Bronchial epithelial cell (primary cell): ENCODE data around the gene GRIK4. TPM values are rescaled to one million over a fixed set of nuclear protein-coding genes. Genes with fewer than 3 reads are reported as not detected.
A peak's percentile ranks its signal among the peaks of the same experiment; 100 is the strongest.

ENCODE experiments used
- DNase-seq: peaks from one replicate; pipeline ENCODE4 v3.0.0-alpha.2; 2010; ENCODE audit warnings: low read depth
- FAIRE-seq: peaks from 2 replicates; lab custom pipeline; 2011; peaks lifted over from hg19 to GRCh38; lab: Jason Lieb, UNC
- H3K27me3 ChIP-seq: 2 replicates; pipeline ENCODE4 v1.5.1; 2011; ENCODE audit warnings: low read length; ENCODE audit not compliant: control insufficient read depth, insufficient read depth
- H3K36me3 ChIP-seq: 2 replicates; pipeline ENCODE4 v1.5.1; 2011; ENCODE audit warnings: low read length; ENCODE audit not compliant: control insufficient read depth, insufficient read depth
- H3K4me3 ChIP-seq: 2 replicates; pipeline ENCODE4 v1.5.1; 2011; ENCODE audit warnings: mild to moderate bottlenecking, low read depth, low read length, control low read depth
- total RNA-seq: library from RNA; depleted of rRNA; stranded (reverse); fragments of >200 nt; gene quantifications from 2 replicates; pipeline ENCODE4 v1.2.1, GENCODE V29; 2014
- TF ChIP-seq, protein P1 (sequence below): IDR thresholded peaks from 2 replicates; pipeline ENCODE4 v1.5.1; 2011; ENCODE audit warnings: mild to moderate bottlenecking, moderate library complexity, low read length, control low read depth, inconsistent platforms; ENCODE audit not compliant: insufficient read depth, severe bottlenecking

The GRIK4 gene
- total RNA-seq, 1 donor from 2014 or later, result not detected

DNA sequence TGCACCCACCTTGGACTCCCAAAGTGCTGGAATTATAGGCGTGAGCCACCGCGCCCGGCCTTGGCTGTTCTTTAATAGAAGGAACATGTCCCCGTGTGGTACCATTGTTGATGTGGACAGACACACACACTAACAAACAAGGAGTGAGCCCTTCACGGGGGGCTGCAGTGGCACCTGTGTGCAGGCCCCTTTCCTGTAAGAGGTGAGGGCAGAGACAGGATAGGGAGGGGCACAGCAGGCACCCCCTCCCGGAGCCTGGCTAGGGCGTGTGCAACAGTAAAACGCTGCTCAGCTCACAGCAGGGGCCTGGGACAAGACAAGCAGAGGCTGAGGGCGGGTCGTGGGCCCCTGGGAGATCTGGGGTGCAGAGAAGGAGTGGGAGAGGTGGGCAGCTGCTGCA is 37.8 kb downstream of the GRIK4 start:
- no peaks in the 10 kb centered on the region for H3K36me3 ChIP-seq
- no peaks in the 10 kb centered on the region for H3K27me3 ChIP-seq
- TF ChIP-seq, protein P1, sequence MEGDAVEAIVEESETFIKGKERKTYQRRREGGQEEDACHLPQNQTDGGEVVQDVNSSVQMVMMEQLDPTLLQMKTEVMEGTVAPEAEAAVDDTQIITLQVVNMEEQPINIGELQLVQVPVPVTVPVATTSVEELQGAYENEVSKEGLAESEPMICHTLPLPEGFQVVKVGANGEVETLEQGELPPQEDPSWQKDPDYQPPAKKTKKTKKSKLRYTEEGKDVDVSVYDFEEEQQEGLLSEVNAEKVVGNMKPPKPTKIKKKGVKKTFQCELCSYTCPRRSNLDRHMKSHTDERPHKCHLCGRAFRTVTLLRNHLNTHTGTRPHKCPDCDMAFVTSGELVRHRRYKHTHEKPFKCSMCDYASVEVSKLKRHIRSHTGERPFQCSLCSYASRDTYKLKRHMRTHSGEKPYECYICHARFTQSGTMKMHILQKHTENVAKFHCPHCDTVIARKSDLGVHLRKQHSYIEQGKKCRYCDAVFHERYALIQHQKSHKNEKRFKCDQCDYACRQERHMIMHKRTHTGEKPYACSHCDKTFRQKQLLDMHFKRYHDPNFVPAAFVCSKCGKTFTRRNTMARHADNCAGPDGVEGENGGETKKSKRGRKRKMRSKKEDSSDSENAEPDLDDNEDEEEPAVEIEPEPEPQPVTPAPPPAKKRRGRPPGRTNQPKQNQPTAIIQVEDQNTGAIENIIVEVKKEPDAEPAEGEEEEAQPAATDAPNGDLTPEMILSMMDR, result no peak
- DNase-seq (no peak), FAIRE-seq (no peak)
- H3K4me3 ChIP-seq, result no peak overlapping the region

DNA sequence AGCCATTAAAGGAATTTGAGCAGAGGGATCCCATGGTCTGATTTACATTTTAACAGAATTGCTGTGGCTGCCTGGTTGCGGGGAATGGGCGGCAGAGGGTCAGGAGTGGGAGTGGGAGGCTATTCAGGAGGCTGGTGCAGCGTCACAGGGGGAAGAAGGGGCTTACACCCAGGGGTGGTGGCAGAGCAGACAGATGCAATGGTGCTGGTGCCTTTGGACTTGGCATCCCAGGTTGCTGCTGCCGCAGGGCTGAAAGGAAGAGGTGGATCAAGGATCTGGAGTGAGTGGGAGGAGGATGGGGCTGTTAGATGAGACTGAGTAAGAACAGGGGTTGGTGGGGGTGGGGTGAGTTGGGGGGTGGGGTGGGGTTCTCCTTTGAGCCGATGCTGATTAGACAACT is 38.5 kb downstream of the GRIK4 start:
- FAIRE-seq (no peak), DNase-seq (no peak)
- H3K36me3 ChIP-seq, result no peaks in the 10 kb centered on the region
- H3K4me3 ChIP-seq, result no peak overlapping the region
- peaks cover 2% of the 10 kb centered on the region for H3K27me3 ChIP-seq
- TF ChIP-seq, protein P1, result no peak

- no peak for DNase-seq
- Histone ChIP-seq H3K4me3 (no peak overlapping the region), H3K27me3 (peaks cover 2% of the 10 kb centered on the region), H3K36me3 (no peaks in the 10 kb centered on the region)
- no peak for FAIRE-seq
- TF ChIP-seq, protein P1, result no peak
Measured at GRCh38 chr11:120551191-120551590, 39.6 kb downstream of the GRIK4 start.

DNA sequence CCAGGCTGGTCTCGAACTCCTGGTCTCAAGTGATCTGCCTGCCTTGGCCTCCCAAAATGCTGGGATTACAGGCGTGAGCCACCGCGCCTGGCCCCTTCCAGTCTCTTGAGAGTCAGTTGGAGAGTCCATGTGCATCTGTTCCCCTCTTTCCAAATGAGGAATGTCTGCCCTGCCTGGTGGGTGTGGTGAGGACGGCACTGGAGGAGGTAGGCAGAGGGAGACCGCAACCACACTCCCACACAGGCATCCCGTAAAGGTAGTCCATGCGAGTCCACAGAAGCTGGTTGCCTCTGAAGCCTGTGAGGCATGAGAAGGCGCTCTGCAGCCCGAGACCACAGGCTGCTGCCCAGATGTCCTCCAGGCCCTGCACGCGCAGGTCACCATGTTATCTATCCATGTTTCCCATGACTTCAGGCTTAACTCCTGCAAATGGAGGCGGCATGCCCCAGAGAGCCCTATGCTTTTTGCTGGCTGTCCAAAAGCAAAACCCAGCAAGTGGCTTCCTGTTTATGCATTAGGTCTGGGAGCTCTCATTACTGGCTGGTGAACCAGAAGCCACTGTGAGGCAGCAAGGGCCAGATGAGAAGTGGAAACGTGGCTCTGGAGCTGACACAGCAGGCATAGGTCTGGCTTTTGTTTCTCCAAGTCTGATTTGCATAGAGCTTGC is 43.4 kb downstream of the GRIK4 start:
- peak; percentile 55 for FAIRE-seq
- TF ChIP-seq, protein P1, result no peak

DNA sequence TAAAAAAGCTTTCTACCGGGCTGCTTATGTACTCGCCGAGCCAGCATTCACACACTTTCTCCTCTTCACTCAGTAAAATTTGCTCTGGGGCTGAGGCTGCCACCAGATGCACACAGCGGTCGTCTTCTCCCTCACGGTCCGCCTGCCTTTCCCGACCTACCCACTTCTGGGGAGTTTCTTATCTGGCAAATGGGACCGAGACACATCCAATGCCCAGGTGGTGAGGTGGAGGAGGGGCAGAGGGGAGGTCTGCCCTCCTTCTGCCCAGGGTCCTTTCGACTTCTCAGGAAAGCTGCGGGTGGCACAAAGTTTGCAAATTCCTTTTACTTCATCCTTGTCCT is 43.9 kb downstream of the GRIK4 start:
- TF ChIP-seq, protein P1, result no peak
- H3K36me3 ChIP-seq, result no peaks in the 10 kb centered on the region
- FAIRE-seq (peak; percentile 82), DNase-seq (no peak)
- H3K4me3 ChIP-seq, result no peak overlapping the region
- H3K27me3 ChIP-seq, result peaks cover 2% of the 10 kb centered on the region

More for the DNA sequence above, 43.4 kb downstream of the GRIK4 start:
- Histone ChIP-seq H3K27me3 (peaks cover 2% of the 10 kb centered on the region), H3K36me3 (no peaks in the 10 kb centered on the region), H3K4me3 (no peak overlapping the region)
- no peak for DNase-seq

- TF ChIP-seq, protein P1, result no peak
- no peak for DNase-seq
- no peak overlapping the region for H3K4me3 ChIP-seq
- H3K27me3 ChIP-seq, result peaks cover 2% of the 10 kb centered on the region
- no peak for FAIRE-seq
- no peaks in the 10 kb centered on the region for H3K36me3 ChIP-seq
Measured at GRCh38 chr11:120556797-120557196, 45.2 kb downstream of the GRIK4 start.
